WTC11 (cell line): ENCODE results near the gene TMEM187.

Experiments used
- ATF1 ChIP-seq: sonication (generic); formaldehyde crosslinking; IDR thresholded peaks from 2 replicates; pipeline ENCODE4 v1.8.1; 2023; ENCODE audit warnings: mild to moderate bottlenecking, moderate library complexity, missing genetic modification reagents
- ETV6 ChIP-seq: sonication (generic); formaldehyde crosslinking; IDR thresholded peaks from 2 replicates; pipeline ENCODE4 v1.8.1; 2022; ENCODE audit warnings: mild to moderate bottlenecking, missing genetic modification reagents
- JUN ChIP-seq: sonication (generic); formaldehyde crosslinking; IDR thresholded peaks from 2 replicates; pipeline ENCODE4 v1.8.0; 2023; ENCODE audit warnings: mild to moderate bottlenecking, missing genetic modification reagents
- KAT7 ChIP-seq: sonication (generic); formaldehyde crosslinking; IDR thresholded peaks from 2 replicates; pipeline ENCODE4 v1.8.1; 2023; ENCODE audit warnings: missing genetic modification reagents, mild to moderate bottlenecking, borderline replicate concordance
- NFATC4 ChIP-seq: fragments of 250-450 bp; sonication (Bioruptor Pico); IDR thresholded peaks from 2 replicates; pipeline ENCODE4 v1.9.0; 2021; ENCODE audit warnings: mild to moderate bottlenecking
- TP53 ChIP-seq: sonication (generic); formaldehyde crosslinking; IDR thresholded peaks from 2 replicates; pipeline ENCODE4 v1.8.1; 2023; ENCODE audit warnings: mild to moderate bottlenecking, missing genetic modification reagents
- TF ChIP-seq, protein P1 (sequence below): sonication (generic); formaldehyde crosslinking; IDR thresholded peaks from 2 replicates; pipeline ENCODE4 v1.8.1; 2023; ENCODE audit warnings: mild to moderate bottlenecking, missing genetic modification reagents
- TF ChIP-seq, protein P2 (sequence below): fragments of 200-600 bp; IDR thresholded peaks from 2 replicates; pipeline ENCODE4 v1.8.0; 2022; ENCODE audit warnings: antibody characterized with exemption
- TF ChIP-seq, protein P3 (sequence below): sonication (generic); formaldehyde crosslinking; IDR thresholded peaks from 2 replicates; pipeline ENCODE4 v1.8.1; 2023; ENCODE audit warnings: mild to moderate bottlenecking, missing genetic modification reagents, moderate library complexity
- TF ChIP-seq, protein P4 (sequence below): sonication (generic); formaldehyde crosslinking; IDR thresholded peaks from 2 replicates; pipeline ENCODE4 v1.8.0; 2022; ENCODE audit warnings: mild to moderate bottlenecking, missing genetic modification reagents

DNA sequence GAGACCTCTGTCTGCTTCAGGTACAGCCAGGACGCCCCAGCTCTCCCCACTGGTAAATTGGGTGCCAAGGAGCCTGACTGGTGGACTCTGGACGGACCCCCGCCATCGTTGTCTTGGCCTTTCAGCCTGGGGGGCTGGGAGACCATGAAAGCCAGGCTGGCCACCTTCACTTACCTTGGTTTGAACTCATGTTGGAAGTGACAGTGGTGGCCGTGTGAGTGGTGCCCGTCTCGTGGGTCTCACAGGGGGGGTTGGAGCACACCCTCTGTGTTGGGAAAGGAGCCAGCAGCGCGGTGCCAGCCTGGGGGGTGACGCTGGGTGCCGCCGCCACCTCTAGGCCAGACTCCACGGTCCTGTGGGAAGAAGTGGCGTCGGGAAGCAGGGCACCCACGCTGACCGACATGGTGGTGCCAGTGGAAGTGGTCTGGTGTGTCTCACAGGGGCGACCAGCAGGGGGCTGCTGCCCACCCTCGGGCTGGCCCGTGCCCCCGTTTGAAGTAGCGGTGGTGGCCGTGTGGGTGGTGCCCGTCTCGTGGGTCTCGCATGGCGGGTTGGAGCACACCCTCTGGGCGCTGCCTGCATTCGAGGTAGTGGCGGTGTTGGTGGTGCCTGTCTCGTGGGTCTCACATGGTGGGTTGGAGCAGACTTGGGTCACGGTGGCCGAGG is 18.5 kb upstream of the TMEM187 start:
- TF ChIP-seq, protein P1, sequence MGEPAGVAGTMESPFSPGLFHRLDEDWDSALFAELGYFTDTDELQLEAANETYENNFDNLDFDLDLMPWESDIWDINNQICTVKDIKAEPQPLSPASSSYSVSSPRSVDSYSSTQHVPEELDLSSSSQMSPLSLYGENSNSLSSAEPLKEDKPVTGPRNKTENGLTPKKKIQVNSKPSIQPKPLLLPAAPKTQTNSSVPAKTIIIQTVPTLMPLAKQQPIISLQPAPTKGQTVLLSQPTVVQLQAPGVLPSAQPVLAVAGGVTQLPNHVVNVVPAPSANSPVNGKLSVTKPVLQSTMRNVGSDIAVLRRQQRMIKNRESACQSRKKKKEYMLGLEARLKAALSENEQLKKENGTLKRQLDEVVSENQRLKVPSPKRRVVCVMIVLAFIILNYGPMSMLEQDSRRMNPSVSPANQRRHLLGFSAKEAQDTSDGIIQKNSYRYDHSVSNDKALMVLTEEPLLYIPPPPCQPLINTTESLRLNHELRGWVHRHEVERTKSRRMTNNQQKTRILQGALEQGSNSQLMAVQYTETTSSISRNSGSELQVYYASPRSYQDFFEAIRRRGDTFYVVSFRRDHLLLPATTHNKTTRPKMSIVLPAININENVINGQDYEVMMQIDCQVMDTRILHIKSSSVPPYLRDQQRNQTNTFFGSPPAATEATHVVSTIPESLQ (CRISPR knock-in tag): no peak
- TF ChIP-seq KAT7 (CRISPR knock-in tag) (no peak), JUN (CRISPR knock-in tag) (no peak), TP53 (CRISPR knock-in tag) (no peak), ETV6 (no peak), ATF1 (CRISPR knock-in tag) (no peak), NFATC4 (no peak)
- TF ChIP-seq, protein P2, sequence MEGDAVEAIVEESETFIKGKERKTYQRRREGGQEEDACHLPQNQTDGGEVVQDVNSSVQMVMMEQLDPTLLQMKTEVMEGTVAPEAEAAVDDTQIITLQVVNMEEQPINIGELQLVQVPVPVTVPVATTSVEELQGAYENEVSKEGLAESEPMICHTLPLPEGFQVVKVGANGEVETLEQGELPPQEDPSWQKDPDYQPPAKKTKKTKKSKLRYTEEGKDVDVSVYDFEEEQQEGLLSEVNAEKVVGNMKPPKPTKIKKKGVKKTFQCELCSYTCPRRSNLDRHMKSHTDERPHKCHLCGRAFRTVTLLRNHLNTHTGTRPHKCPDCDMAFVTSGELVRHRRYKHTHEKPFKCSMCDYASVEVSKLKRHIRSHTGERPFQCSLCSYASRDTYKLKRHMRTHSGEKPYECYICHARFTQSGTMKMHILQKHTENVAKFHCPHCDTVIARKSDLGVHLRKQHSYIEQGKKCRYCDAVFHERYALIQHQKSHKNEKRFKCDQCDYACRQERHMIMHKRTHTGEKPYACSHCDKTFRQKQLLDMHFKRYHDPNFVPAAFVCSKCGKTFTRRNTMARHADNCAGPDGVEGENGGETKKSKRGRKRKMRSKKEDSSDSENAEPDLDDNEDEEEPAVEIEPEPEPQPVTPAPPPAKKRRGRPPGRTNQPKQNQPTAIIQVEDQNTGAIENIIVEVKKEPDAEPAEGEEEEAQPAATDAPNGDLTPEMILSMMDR: no peak
- TF ChIP-seq, protein P3, sequence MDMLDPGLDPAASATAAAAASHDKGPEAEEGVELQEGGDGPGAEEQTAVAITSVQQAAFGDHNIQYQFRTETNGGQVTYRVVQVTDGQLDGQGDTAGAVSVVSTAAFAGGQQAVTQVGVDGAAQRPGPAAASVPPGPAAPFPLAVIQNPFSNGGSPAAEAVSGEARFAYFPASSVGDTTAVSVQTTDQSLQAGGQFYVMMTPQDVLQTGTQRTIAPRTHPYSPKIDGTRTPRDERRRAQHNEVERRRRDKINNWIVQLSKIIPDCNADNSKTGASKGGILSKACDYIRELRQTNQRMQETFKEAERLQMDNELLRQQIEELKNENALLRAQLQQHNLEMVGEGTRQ (CRISPR knock-in tag): no peak
- TF ChIP-seq, protein P4, sequence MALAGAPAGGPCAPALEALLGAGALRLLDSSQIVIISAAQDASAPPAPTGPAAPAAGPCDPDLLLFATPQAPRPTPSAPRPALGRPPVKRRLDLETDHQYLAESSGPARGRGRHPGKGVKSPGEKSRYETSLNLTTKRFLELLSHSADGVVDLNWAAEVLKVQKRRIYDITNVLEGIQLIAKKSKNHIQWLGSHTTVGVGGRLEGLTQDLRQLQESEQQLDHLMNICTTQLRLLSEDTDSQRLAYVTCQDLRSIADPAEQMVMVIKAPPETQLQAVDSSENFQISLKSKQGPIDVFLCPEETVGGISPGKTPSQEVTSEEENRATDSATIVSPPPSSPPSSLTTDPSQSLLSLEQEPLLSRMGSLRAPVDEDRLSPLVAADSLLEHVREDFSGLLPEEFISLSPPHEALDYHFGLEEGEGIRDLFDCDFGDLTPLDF: no peak
